HUES48 (cell line): ENCODE measurements around the gene RSL24D1.

ENCODE experiments used
- H3K27ac ChIP-seq: one replicate; pipeline ENCODE4 v1.7.0; 2013; ENCODE audit warnings: low read depth, low read length, inconsistent platforms
- H3K27me3 ChIP-seq: 2 replicates; pipeline ENCODE4 v1.6.1; 2013; ENCODE audit warnings: mild to moderate bottlenecking, low read length; ENCODE audit not compliant: control insufficient read depth, insufficient read depth
- H3K36me3 ChIP-seq: 2 replicates; pipeline ENCODE4 v1.6.1; 2013; ENCODE audit warnings: low read length; ENCODE audit not compliant: control insufficient read depth, insufficient read depth
- H3K4me1 ChIP-seq: 2 replicates; pipeline ENCODE4 v1.6.1; 2013; ENCODE audit warnings: mild to moderate bottlenecking, low read length; ENCODE audit not compliant: control insufficient read depth, insufficient read depth
- H3K4me3 ChIP-seq: 2 replicates; pipeline ENCODE4 v1.5.1; 2013; ENCODE audit warnings: mild to moderate bottlenecking, low read depth, low read length
- H3K9ac ChIP-seq: 2 replicates; pipeline ENCODE4 v1.6.1; 2013; ENCODE audit warnings: mild to moderate bottlenecking, low read depth, low read length, moderate library complexity
- H3K9me3 ChIP-seq: 2 replicates; pipeline ENCODE4 v1.6.1; 2013; ENCODE audit warnings: low read length; ENCODE audit not compliant: control insufficient read depth, insufficient read depth

Gene RSL24D1

GRCh38 chr15:55196458-55197361, at the start of gene RSL24D1:
TSS of gene RSL24D1 (minus strand) at chr15:55196941. CDS start at chr15:55196890, 51 bp downstream.
- H3K4me1 ChIP-seq, result peaks cover 12% of the 10 kb centered on the region; the same call in 1 of the 2 replicates
- H3K27me3 ChIP-seq, result no peaks in the 10 kb centered on the region
- peak within 1 kb of the TSS; percentile 79 for H3K4me3 ChIP-seq
- peak within 1 kb of the TSS; percentile 89 for H3K27ac ChIP-seq
- H3K36me3 ChIP-seq, result peaks cover 33% of the 10 kb centered on the region
- H3K9ac ChIP-seq, result peak within 1 kb of the TSS; percentile 93
- no peaks in the 10 kb centered on the region for H3K9me3 ChIP-seq

GRCh38 chr15:55245059-55245458, 48.3 kb upstream of the RSL24D1 start:
- no peaks in the 10 kb centered on the region for H3K4me1 ChIP-seq
- H3K9ac ChIP-seq, result no peak overlapping the region
- no peaks in the 10 kb centered on the region for H3K27me3 ChIP-seq
- H3K9me3 ChIP-seq, result no peaks in the 10 kb centered on the region
- H3K4me3 ChIP-seq, result no peak overlapping the region
- H3K27ac ChIP-seq, result no peak overlapping the region
- no peaks in the 10 kb centered on the region for H3K36me3 ChIP-seq

DNA sequence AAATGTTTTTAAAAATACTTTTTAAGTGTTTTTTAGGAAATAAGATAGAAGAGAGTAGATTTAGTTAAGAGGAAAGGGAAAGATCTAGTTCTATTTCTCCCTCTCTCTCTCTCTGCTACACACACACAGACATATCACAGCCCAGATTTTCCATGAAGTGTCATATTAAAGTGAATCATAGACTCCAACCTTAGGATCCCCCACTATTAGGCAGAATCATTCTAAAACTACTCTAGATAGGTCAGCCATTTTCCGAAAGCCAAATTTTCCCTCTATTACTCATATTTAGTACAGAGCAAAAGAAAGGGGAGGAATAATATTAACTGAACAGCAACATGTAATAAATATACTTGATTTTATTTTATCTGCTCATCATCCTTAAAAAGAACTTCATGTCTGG, 45.1 kb upstream of the RSL24D1 start:
- Histone ChIP-seq H3K9me3 (no peaks in the 10 kb centered on the region), H3K4me1 (no peaks in the 10 kb centered on the region), H3K4me3 (no peak overlapping the region), H3K9ac (no peak overlapping the region), H3K27ac (no peak overlapping the region), H3K27me3 (no peaks in the 10 kb centered on the region), H3K36me3 (no peaks in the 10 kb centered on the region)

DNA sequence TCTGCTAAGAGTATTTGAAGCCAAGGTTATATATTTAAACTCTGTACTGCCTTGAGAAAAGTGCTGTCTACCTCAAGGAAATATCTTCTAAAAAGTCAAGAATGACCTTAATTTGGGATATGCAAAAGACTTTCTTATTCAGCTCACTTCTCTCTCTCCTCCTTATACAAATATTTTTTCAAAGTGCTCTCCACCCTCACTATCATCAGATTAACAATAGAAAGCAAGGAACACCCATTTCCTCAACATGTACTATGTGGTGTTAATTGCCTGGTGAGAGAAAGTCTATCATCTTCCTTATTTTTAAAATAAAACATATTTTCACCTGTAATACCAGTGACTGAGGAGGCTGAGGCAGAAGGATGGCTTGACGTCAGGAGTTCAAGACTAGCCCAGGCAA, 44.4 kb upstream of the RSL24D1 start:
- Histone ChIP-seq H3K9ac (no peak overlapping the region), H3K4me3 (no peak overlapping the region), H3K36me3 (no peaks in the 10 kb centered on the region), H3K9me3 (no peaks in the 10 kb centered on the region), H3K4me1 (no peaks in the 10 kb centered on the region), H3K27me3 (no peaks in the 10 kb centered on the region), H3K27ac (no peak overlapping the region)

DNA sequence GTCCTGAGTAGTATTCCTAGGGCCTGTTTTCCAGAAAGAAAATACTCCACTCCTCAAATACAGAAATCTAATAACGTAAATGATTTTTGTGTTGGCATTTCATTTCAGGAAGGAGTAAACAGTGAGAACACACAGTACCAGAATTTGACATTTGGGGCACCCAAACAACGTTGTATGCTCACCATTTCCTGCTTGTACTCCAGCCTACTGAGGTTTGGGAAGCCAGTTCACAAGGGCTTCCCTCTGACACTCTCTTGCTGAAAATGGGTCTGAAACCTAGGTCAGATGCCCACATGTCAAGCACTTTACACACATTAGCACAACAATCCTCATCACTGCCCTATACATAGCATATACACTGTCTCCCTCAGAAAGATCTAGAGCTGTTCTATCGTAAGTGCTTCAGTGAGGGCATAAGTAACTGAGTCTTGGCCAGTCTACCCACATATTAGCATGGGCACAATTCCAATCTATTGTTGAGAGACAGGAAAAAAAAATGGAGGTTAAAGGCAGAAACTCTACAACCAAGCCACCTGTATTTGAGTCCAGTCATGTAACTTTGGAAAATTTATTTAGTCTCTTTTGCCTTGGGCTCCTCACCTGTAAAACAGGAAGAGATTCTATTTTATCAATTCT, 43.5 kb upstream of the RSL24D1 start:
- no peak overlapping the region for H3K9ac ChIP-seq
- H3K36me3 ChIP-seq, result no peaks in the 10 kb centered on the region
- no peaks in the 10 kb centered on the region for H3K27me3 ChIP-seq
- no peak overlapping the region for H3K4me3 ChIP-seq
- H3K27ac ChIP-seq, result no peak overlapping the region
- no peaks in the 10 kb centered on the region for H3K9me3 ChIP-seq
- no peaks in the 10 kb centered on the region for H3K4me1 ChIP-seq

DNA sequence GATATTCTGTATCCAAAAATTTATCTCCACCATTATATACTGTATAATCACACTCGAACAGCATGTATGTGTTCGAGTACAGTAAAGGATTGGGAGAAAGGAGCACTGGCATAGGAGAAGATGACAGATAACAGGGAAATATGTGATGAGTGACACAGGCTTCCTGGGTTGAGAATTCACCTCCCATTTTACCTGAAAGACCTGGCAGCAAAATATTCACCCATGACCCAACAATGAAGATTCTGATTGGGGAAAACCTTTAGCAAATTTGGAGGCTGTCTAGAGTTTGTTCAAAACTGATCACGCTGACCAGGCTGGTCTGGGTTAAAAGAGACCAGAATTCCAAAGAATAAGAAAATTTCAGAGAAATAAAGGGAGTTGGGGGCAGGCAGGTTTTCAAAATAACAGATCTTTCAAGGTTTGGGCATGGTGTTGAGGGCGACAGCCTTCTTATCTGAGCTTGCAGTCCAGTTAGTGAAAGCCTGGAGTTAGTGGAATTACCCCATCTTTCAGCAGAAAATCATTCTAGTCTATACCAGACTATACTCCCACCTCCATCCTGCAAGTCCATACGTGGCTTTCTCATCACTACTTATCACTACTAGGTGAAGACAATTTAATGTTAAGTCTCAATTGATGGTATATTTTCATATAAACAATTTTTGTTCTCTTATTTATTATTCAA, 42.8 kb upstream of the RSL24D1 start:
- Histone ChIP-seq H3K4me1 (no peaks in the 10 kb centered on the region), H3K4me3 (no peak overlapping the region), H3K9me3 (no peaks in the 10 kb centered on the region), H3K36me3 (no peaks in the 10 kb centered on the region), H3K27ac (no peak overlapping the region), H3K27me3 (no peaks in the 10 kb centered on the region), H3K9ac (no peak overlapping the region)

DNA sequence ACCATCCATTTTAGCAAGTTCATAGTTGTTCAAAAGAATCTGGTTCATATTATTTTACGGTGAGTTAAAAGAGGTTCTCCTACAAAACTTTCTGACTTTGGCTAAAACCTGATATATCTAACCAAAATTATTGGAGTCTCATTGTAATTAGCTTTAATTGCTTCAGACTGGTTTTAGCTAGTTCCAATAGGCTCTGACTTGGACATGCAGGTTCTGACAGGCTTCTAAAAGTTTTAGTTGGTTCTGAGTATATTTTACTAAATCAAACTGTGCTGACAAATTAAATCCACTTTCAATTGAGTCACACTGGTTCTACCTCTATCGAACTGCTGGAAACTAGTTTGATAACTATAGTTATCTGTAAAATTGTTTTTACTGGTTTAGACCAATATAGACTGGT, 42.1 kb upstream of the RSL24D1 start:
- H3K27ac ChIP-seq, result no peak overlapping the region
- H3K4me3 ChIP-seq, result no peak overlapping the region
- no peaks in the 10 kb centered on the region for H3K4me1 ChIP-seq
- no peaks in the 10 kb centered on the region for H3K27me3 ChIP-seq
- no peaks in the 10 kb centered on the region for H3K9me3 ChIP-seq
- H3K36me3 ChIP-seq, result no peaks in the 10 kb centered on the region
- H3K9ac ChIP-seq, result no peak overlapping the region

DNA sequence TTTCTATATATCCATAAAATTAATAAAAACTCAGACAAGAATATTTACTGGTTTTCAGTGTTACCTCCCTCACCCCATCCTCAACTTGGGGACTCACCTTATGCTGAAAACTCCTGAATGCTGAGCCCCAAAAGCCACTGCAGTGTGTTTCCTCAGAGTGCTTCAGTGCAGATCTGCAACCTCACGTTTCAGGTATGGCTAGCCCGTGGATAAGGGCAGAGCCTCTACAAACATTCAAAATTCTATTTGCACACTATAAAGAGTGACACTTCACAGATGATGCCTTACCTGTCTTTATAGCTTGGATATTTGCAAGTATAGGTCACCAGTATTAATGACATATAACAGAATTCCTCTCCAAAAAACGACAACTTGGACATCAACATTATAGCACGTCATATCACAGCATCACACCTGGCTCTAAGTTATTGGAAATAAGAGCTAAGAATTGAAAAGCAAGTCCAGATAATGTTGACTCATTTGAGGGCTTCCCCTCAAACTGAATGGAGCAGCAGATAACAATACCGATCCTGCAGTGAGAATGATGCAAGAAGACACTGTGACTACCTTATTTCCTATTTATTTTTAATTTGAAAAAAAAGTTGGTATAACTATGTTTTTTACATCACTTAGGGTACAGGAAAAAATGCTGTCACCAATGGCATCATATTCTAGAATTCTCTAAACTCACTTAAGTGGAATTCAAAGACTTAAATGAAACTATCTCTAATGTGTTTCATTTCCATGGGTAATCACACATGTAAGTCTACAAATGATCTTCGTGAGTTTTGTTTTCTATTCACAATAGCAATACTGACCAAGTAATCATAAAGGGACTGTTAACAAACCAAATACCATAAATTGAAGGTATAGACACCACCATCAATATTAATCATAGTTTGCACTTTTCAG, 40.7 kb upstream of the RSL24D1 start:
- H3K36me3 ChIP-seq, result no peaks in the 10 kb centered on the region
- no peaks in the 10 kb centered on the region for H3K9me3 ChIP-seq
- H3K27ac ChIP-seq, result no peak overlapping the region
- H3K27me3 ChIP-seq, result no peaks in the 10 kb centered on the region
- H3K4me1 ChIP-seq, result no peaks in the 10 kb centered on the region
- no peak overlapping the region for H3K9ac ChIP-seq
- no peak overlapping the region for H3K4me3 ChIP-seq

DNA sequence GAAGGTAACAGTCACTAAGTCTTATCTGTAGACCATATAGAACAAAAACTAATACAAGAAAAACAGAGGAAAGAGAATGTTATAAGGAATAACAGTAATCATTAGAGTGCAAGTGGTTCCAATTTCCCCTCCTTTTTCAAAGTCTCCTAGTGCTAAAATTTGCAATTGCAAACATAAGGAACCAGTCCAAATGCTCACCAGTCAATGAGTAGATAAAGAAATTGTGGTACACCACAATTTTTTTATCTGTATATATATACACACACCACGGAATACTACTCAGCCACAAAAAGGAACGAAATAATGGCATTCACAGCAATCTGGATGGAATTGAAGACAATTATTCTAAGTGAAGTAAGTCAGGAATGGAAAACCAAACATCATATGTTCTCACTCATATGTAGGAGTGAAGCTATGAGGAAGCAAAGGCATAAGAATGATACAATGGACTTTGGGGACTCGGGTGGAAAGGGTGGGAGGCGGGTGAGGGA, 38.9 kb upstream of the RSL24D1 start:
- Histone ChIP-seq H3K4me3 (no peak overlapping the region), H3K27ac (no peak overlapping the region), H3K4me1 (no peaks in the 10 kb centered on the region), H3K9me3 (no peaks in the 10 kb centered on the region), H3K9ac (no peak overlapping the region), H3K36me3 (no peaks in the 10 kb centered on the region), H3K27me3 (no peaks in the 10 kb centered on the region)

GRCh38 chr15:55234800-55235104, 38.0 kb upstream of the RSL24D1 start:
- Histone ChIP-seq H3K27ac (no peak overlapping the region), H3K36me3 (no peaks in the 10 kb centered on the region), H3K4me1 (peaks cover 5% of the 10 kb centered on the region), H3K27me3 (no peaks in the 10 kb centered on the region), H3K9ac (no peak overlapping the region), H3K4me3 (no peak overlapping the region), H3K9me3 (no peaks in the 10 kb centered on the region)
